Skeletal muscle tissue (tissue), 4 donors: Measurements from ENCODE around the gene C16orf74. TPM values are rescaled to one million over a fixed set of nuclear protein-coding genes. Genes with fewer than 3 reads are reported as not detected.

ENCODE experiments used
- H3K27ac ChIP-seq: one replicate; pipeline ENCODE4 v1.7.0; 2013; ENCODE audit warnings: mild to moderate bottlenecking, low read depth, low read length, inconsistent platforms
- H3K27me3 ChIP-seq, 3 donors: one replicate each; pipeline ENCODE4 v1.7.0; 2013; ENCODE audit warnings: low read length in 3 of 3; ENCODE audit not compliant: control insufficient read depth in 3 of 3, insufficient read depth in 3 of 3
- H3K36me3 ChIP-seq, 3 donors: one replicate each; pipeline ENCODE4 v1.7.0; 2013; ENCODE audit warnings: low read length in 3 of 3; ENCODE audit not compliant: control insufficient read depth in 3 of 3, insufficient read depth in 3 of 3
- H3K4me1 ChIP-seq, 3 donors: one replicate each; pipeline ENCODE4 v1.7.0; 2013; ENCODE audit warnings: low read length in 3 of 3, mild to moderate bottlenecking in 3 of 3; ENCODE audit not compliant: control insufficient read depth in 3 of 3, insufficient read depth in 3 of 3
- H3K4me3 ChIP-seq, 3 donors: one replicate each; pipeline ENCODE4 v1.7.0; 2013; ENCODE audit warnings: low read length in 3 of 3
- H3K9ac ChIP-seq, 3 donors: one replicate each; pipeline ENCODE4 v1.7.0; 2013; ENCODE audit warnings: low read length in 3 of 3, mild to moderate bottlenecking in 3 of 3, moderate library complexity in 2 of 3, low read depth in 1 of 3
- H3K9me3 ChIP-seq, 3 donors: one replicate each; pipeline ENCODE4 v1.7.0; 2013; ENCODE audit warnings: low read length in 3 of 3; ENCODE audit not compliant: control insufficient read depth in 3 of 3
- total RNA-seq: library from RNA; depleted of rRNA; stranded (reverse); fragments of >200 nt; gene quantifications from one replicate; pipeline ENCODE4 v1.2.3, GENCODE V29; 2014
- donor health status: Osteomylitis.

The C16orf74 gene
- total RNA-seq, 1 donor from 2014 or later, result 1.0 TPM

- no peak overlapping the region for H3K4me3 ChIP-seq
- no peaks in the 10 kb centered on the region for H3K36me3 ChIP-seq
- H3K9ac ChIP-seq, result no peak overlapping the region
- peaks cover 16 to 40% (median 40%) of the 10 kb centered on the region in 3 donors for H3K27me3 ChIP-seq
- no peaks in the 10 kb centered on the region for H3K9me3 ChIP-seq
- H3K4me1 ChIP-seq, result no peaks in the 10 kb centered on the region
- H3K27ac ChIP-seq, result no peak overlapping the region
Measured at GRCh38 chr16:85762970-85763369, 12.1 kb upstream of the C16orf74 start.

- H3K27me3 ChIP-seq, result peaks cover 16 to 37% (median 35%) of the 10 kb centered on the region in 3 donors
Measured at GRCh38 chr16:85761861-85762260, 11.0 kb upstream of the C16orf74 start.

GRCh38 chr16:85759631-85760419, 8.9 kb upstream of the C16orf74 start:
- Histone ChIP-seq H3K4me1 (no peaks in the 10 kb centered on the region), H3K36me3 (no peaks in the 10 kb centered on the region), H3K9me3 (no peaks in the 10 kb centered on the region), H3K4me3 (no peak overlapping the region), H3K9ac (no peak overlapping the region), H3K27me3 (peaks cover 11 to 36% (median 27%) of the 10 kb centered on the region in 3 donors), H3K27ac (no peak overlapping the region)

More at GRCh38 chr16:85761861-85762260, 11.0 kb upstream of the C16orf74 start:
- Histone ChIP-seq H3K4me1 (no peaks in the 10 kb centered on the region), H3K9me3 (no peaks in the 10 kb centered on the region), H3K9ac (no peak overlapping the region), H3K27ac (no peak overlapping the region), H3K36me3 (no peaks in the 10 kb centered on the region), H3K4me3 (no peak overlapping the region)

- Histone ChIP-seq H3K9ac (no peak overlapping the region), H3K27ac (no peak overlapping the region), H3K27me3 (peaks cover 7 to 36% (median 22%) of the 10 kb centered on the region in 3 donors), H3K4me1 (no peaks in the 10 kb centered on the region), H3K4me3 (no peak overlapping the region), H3K9me3 (no peaks in the 10 kb centered on the region), H3K36me3 (no peaks in the 10 kb centered on the region)
Measured at GRCh38 chr16:85759136-85759535, 8.2 kb upstream of the C16orf74 start.

- Histone ChIP-seq H3K9ac (no peak overlapping the region), H3K27me3 (peaks cover 5 to 30% (median 16%) of the 10 kb centered on the region in 3 donors), H3K27ac (no peak overlapping the region), H3K4me3 (no peak overlapping the region), H3K4me1 (no peaks in the 10 kb centered on the region), H3K36me3 (no peaks in the 10 kb centered on the region), H3K9me3 (no peaks in the 10 kb centered on the region)
Measured at GRCh38 chr16:85757341-85757822, 6.5 kb upstream of the C16orf74 start.

GRCh38 chr16:85755929-85756768, 5.3 kb upstream of the C16orf74 start:
- no peak overlapping the region for H3K4me3 ChIP-seq
- no peak overlapping the region for H3K27ac ChIP-seq
- no peak overlapping the region for H3K9ac ChIP-seq
- no peaks in the 10 kb centered on the region for H3K9me3 ChIP-seq
- H3K4me1 ChIP-seq, result peaks cover 0 to 2% (median 0%) of the 10 kb centered on the region in 3 donors
- H3K36me3 ChIP-seq, result no peaks in the 10 kb centered on the region
- H3K27me3 ChIP-seq, result peaks cover 9 to 30% (median 15%) of the 10 kb centered on the region in 3 donors

GRCh38 chr16:85754413-85754812, 3.5 kb upstream of the C16orf74 start:
- no peak overlapping the region for H3K9ac ChIP-seq
- H3K9me3 ChIP-seq, result no peaks in the 10 kb centered on the region
- H3K27me3 ChIP-seq, result peaks cover 15 to 30% (median 18%) of the 10 kb centered on the region in 3 donors
- no peaks in the 10 kb centered on the region for H3K36me3 ChIP-seq
- no peak overlapping the region for H3K27ac ChIP-seq
- peaks cover 9 to 11% (median 11%) of the 10 kb centered on the region in 3 donors for H3K4me1 ChIP-seq
- H3K4me3 ChIP-seq, result no peak overlapping the region

- Histone ChIP-seq H3K4me3 (no peak overlapping the region), H3K4me1 (peaks cover 9 to 11% (median 11%) of the 10 kb centered on the region in 3 donors), H3K36me3 (no peaks in the 10 kb centered on the region), H3K9me3 (no peaks in the 10 kb centered on the region), H3K27me3 (peaks cover 15 to 28% (median 18%) of the 10 kb centered on the region in 3 donors), H3K27ac (no peak overlapping the region), H3K9ac (no peak overlapping the region)
Measured at GRCh38 chr16:85753976-85754375, 3.1 kb upstream of the C16orf74 start.

- Histone ChIP-seq H3K9ac (no peak overlapping the region), H3K4me3 (no peak overlapping the region), H3K4me1 (peaks cover 9 to 11% (median 11%) of the 10 kb centered on the region in 3 donors), H3K27ac (no peak overlapping the region), H3K36me3 (no peaks in the 10 kb centered on the region), H3K9me3 (no peaks in the 10 kb centered on the region), H3K27me3 (peaks cover 15 to 28% (median 18%) of the 10 kb centered on the region in 3 donors)
Measured at GRCh38 chr16:85753559-85753958, 2.7 kb upstream of the C16orf74 start.
